ENCODE measurements around the gene TLK2. TPM values are rescaled to one million over a fixed set of nuclear protein-coding genes. Genes with fewer than 3 reads are reported as not detected.

The TLK2 gene
- total RNA-seq, 2 experiments from 2014 or later = 24.8 to 26.8 TPM

GRCh38 chr17:62648251-62648955 is 169.8 kb downstream of the TLK2 start:
- H3K4me1 Mint-ChIP-seq (ENCODE audit: low read depth) = peaks cover 10% of the 10 kb centered on the region
- DNase-seq = no peak
- no peaks in the 10 kb centered on the region for H3K36me3 Mint-ChIP-seq (ENCODE audit: low read depth)
- TF ChIP-seq CTCF (IDR thresholded peaks at IDR 0.05) = no peak
- no peak overlapping the region for H3K4me3 Mint-ChIP-seq
- H3K27ac Mint-ChIP-seq = no peak overlapping the region
- ChIA-PET CTCF (no interaction called here), POLR2A (interaction anchor here (1.1 kb wide), 1 partner anchor 15 kb away, joined by 3 read pairs; no protein-coding TSS in a partner anchor)
- intact Hi-C loops (cut with micrococcal nuclease) = no loop called here
- H3K27me3 Mint-ChIP-seq = peaks cover 19% of the 10 kb centered on the region
- no peak for ATAC-seq
- H3K9me3 Mint-ChIP-seq = no peaks in the 10 kb centered on the region

- no peak for TF ChIP-seq CTCF (IDR thresholded peaks at IDR 0.05)
- DNase-seq = no peak
- Mint-ChIP-seq H3K27me3 (peaks cover 19% of the 10 kb centered on the region), H3K4me1 (ENCODE audit: low read depth) (peaks cover 15% of the 10 kb centered on the region), H3K36me3 (ENCODE audit: low read depth) (no peaks in the 10 kb centered on the region), H3K27ac (no peak overlapping the region), H3K9me3 (no peaks in the 10 kb centered on the region), H3K4me3 (no peak overlapping the region)
- ChIA-PET POLR2A (interaction anchor here (1.1 kb wide), 1 partner anchor 15 kb away, joined by 3 read pairs; no protein-coding TSS in a partner anchor), CTCF (no interaction called here)
- intact Hi-C loops (cut with micrococcal nuclease) = no loop called here
- ATAC-seq = no peak
These were observed 170.3 kb downstream of the TLK2 start for GRCh38 chr17:62648956-62649294.

GRCh38 chr17:62649570-62649969 is 170.9 kb downstream of the TLK2 start:
- CTCF ChIA-PET = no interaction called here
- no peak overlapping the region for H3K27ac Mint-ChIP-seq
- POLR2A ChIA-PET = interaction anchor here (1.1 kb wide), 1 partner anchor 16 kb away, joined by 3 read pairs; no protein-coding TSS in a partner anchor
- H3K36me3 Mint-ChIP-seq (ENCODE audit: low read depth) = no peaks in the 10 kb centered on the region
- H3K4me3 Mint-ChIP-seq = no peak overlapping the region
- no peaks in the 10 kb centered on the region for H3K9me3 Mint-ChIP-seq
- intact Hi-C loops (cut with micrococcal nuclease) = no loop called here
- DNase-seq = no peak
- H3K4me1 Mint-ChIP-seq (ENCODE audit: low read depth) = peaks cover 19% of the 10 kb centered on the region
- TF ChIP-seq CTCF (IDR thresholded peaks at IDR 0.05) = no peak
- H3K27me3 Mint-ChIP-seq = peaks cover 20% of the 10 kb centered on the region
- no peak for ATAC-seq

- no peak for ATAC-seq
- Mint-ChIP-seq H3K9me3 (no peaks in the 10 kb centered on the region), H3K27ac (no peak overlapping the region), H3K36me3 (ENCODE audit: low read depth) (no peaks in the 10 kb centered on the region), H3K4me3 (no peak overlapping the region), H3K4me1 (ENCODE audit: low read depth) (peaks cover 19% of the 10 kb centered on the region), H3K27me3 (peaks cover 20% of the 10 kb centered on the region)
- ChIA-PET POLR2A (no interaction called here), CTCF (no interaction called here)
- no peak for TF ChIP-seq CTCF (IDR thresholded peaks at IDR 0.05)
- intact Hi-C loops (cut with micrococcal nuclease) = loop anchor here (10.0 kb wide), 1 partner anchor 74 kb away; no protein-coding TSS in a partner anchor
- DNase-seq = no peak
These were observed 172.0 kb downstream of the TLK2 start for GRCh38 chr17:62650587-62650986.

- ChIA-PET POLR2A (interaction anchor here (1.8 kb wide), 1 partner anchor 9 kb away, joined by 5 read pairs; no protein-coding TSS in a partner anchor), CTCF (no interaction called here)
- no peaks in the 10 kb centered on the region for H3K36me3 Mint-ChIP-seq (ENCODE audit: low read depth)
- peaks cover 2% of the 10 kb centered on the region for H3K9me3 Mint-ChIP-seq
- intact Hi-C loops (cut with micrococcal nuclease) = loop anchor here (10.0 kb wide), 1 partner anchor 72 kb away; no protein-coding TSS in a partner anchor
- no peak for ATAC-seq
- H3K4me3 Mint-ChIP-seq = peak overlapping the region; percentile 73
- peaks cover 27% of the 10 kb centered on the region for H3K27me3 Mint-ChIP-seq
- peak; percentile 55 for DNase-seq
- H3K4me1 Mint-ChIP-seq (ENCODE audit: low read depth) = peaks cover 22% of the 10 kb centered on the region
- no peak for TF ChIP-seq CTCF (IDR thresholded peaks at IDR 0.05)
- H3K27ac Mint-ChIP-seq = peak overlapping the region; percentile 80
These were observed 173.8 kb downstream of the TLK2 start for GRCh38 chr17:62652251-62653001.
